ENCODE data around the gene FNDC3A.

DNA sequence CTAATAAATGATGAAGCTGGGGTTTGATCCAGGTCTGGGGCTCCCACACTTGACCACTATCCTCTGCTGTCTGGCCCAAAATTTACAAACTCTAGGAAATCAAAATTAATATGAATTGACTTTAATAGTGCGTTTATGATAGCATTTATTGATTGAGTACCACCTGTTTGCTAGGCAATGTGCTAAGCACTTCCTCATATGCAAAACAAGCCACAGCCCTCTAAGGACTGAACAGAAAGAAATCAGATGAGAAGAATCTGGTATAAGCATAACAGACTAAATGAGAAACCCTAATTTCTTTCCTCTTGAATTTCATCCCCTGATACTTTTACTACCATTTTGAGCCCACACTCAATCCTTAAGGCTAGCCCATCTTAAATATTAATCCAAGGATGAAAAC is 237.8 kb downstream of the FNDC3A start:
- TF ChIP-seq, protein P1, sequence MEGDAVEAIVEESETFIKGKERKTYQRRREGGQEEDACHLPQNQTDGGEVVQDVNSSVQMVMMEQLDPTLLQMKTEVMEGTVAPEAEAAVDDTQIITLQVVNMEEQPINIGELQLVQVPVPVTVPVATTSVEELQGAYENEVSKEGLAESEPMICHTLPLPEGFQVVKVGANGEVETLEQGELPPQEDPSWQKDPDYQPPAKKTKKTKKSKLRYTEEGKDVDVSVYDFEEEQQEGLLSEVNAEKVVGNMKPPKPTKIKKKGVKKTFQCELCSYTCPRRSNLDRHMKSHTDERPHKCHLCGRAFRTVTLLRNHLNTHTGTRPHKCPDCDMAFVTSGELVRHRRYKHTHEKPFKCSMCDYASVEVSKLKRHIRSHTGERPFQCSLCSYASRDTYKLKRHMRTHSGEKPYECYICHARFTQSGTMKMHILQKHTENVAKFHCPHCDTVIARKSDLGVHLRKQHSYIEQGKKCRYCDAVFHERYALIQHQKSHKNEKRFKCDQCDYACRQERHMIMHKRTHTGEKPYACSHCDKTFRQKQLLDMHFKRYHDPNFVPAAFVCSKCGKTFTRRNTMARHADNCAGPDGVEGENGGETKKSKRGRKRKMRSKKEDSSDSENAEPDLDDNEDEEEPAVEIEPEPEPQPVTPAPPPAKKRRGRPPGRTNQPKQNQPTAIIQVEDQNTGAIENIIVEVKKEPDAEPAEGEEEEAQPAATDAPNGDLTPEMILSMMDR (IDR thresholded peaks at IDR 0.05; ENCODE audit: poor library complexity) = no peak
- TF ChIP-seq EZH2 (IDR thresholded peaks at IDR 0.05; ENCODE audit: borderline replicate concordance) = no peak

All from hepatocyte (in vitro differentiated cells).